Osteocyte (in vitro differentiated cells): Measurements from ENCODE around the gene MYO18B. TPM values are rescaled to one million over a fixed set of nuclear protein-coding genes. Genes with fewer than 3 reads are reported as not detected.

Source experiments
- DNase-seq: peaks from one replicate; pipeline ENCODE4 v3.0.0; 2021; ENCODE audit warnings: mixed read lengths; ENCODE audit not compliant: unreplicated experiment; ENCODE audit errors: extremely low spot score
- H3K27ac Mint-ChIP-seq: one replicate; pipeline ENCODE4 v1.8.0; 2021; ENCODE audit warnings: mild to moderate bottlenecking, mixed read lengths; ENCODE audit not compliant: unreplicated experiment
- H3K27me3 Mint-ChIP-seq: one replicate; pipeline ENCODE4 v1.8.0; 2021; ENCODE audit warnings: mixed read lengths; ENCODE audit not compliant: unreplicated experiment
- H3K36me3 Mint-ChIP-seq: one replicate; pipeline ENCODE4 v1.8.0; 2021; ENCODE audit warnings: mixed read lengths; ENCODE audit not compliant: unreplicated experiment
- H3K4me1 Mint-ChIP-seq: one replicate; pipeline ENCODE4 v1.8.0; 2021; ENCODE audit warnings: mixed read lengths; ENCODE audit not compliant: unreplicated experiment
- H3K4me3 Mint-ChIP-seq: one replicate; pipeline ENCODE4 v1.8.0; 2021; ENCODE audit warnings: mild to moderate bottlenecking, moderate library complexity, mixed read lengths; ENCODE audit not compliant: unreplicated experiment
- H3K9me3 Mint-ChIP-seq: one replicate; pipeline ENCODE4 v1.8.0; 2021; ENCODE audit warnings: mixed read lengths; ENCODE audit not compliant: unreplicated experiment
- total RNA-seq: library from RNA; stranded (reverse); gene quantifications from 2 replicates; pipeline ENCODE4 v1.2.1, GENCODE V29; 2021
- TF ChIP-seq, protein P1 (sequence below): fragments of 200-600 bp; sonication (generic); IDR thresholded peaks from 2 replicates; pipeline ENCODE4 v1.5.0; 2021; ENCODE audit warnings: antibody characterized with exemption, mild to moderate bottlenecking, moderate library complexity

MYO18B gene
- total RNA-seq, 1 donor from 2014 or later: not detected

DNA sequence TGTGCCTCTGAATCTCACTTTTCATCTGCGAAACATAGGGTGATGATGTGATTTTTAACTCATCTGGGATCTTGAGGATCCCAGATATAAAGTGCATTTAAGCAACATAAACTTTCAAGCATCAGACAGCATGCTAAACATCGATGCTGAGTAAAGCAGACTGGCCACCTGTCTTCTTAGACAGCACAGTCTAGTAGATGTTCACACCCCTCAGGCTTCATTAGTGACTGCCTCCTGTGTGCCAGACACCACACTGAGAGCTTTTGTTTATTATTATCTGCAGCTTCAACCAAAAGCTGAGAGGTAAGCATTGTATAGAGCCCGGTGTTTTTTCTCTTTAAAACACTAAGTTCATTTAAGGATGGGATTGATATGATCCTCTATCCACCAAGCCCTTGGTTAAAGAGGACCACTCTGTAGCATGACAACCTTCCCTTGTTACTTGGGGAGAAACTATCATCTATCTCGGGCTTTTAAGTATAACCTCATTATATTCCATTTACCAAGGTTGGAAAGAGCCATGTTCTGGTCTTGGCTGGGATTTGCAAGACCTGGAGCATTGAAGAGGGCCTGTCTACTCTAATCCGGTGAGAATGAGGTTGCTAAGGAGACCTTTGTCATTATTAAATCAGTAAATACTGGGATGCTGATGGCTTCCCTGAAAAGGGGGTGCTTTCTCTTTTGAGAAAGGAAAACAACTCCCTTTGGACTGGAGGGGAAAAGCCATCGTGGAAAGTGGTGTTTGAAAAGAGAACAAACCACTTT lies 313.0 kb downstream of the MYO18B start:
- no peak overlapping the region for H3K4me3 Mint-ChIP-seq
- DNase-seq: no peak
- peaks cover 6% of the 10 kb centered on the region for H3K27me3 Mint-ChIP-seq
- TF ChIP-seq, protein P1, sequence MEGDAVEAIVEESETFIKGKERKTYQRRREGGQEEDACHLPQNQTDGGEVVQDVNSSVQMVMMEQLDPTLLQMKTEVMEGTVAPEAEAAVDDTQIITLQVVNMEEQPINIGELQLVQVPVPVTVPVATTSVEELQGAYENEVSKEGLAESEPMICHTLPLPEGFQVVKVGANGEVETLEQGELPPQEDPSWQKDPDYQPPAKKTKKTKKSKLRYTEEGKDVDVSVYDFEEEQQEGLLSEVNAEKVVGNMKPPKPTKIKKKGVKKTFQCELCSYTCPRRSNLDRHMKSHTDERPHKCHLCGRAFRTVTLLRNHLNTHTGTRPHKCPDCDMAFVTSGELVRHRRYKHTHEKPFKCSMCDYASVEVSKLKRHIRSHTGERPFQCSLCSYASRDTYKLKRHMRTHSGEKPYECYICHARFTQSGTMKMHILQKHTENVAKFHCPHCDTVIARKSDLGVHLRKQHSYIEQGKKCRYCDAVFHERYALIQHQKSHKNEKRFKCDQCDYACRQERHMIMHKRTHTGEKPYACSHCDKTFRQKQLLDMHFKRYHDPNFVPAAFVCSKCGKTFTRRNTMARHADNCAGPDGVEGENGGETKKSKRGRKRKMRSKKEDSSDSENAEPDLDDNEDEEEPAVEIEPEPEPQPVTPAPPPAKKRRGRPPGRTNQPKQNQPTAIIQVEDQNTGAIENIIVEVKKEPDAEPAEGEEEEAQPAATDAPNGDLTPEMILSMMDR: no peak
- no peaks in the 10 kb centered on the region for H3K36me3 Mint-ChIP-seq
- no peaks in the 10 kb centered on the region for H3K9me3 Mint-ChIP-seq
- no peaks in the 10 kb centered on the region for H3K4me1 Mint-ChIP-seq
- no peak overlapping the region for H3K27ac Mint-ChIP-seq

DNA sequence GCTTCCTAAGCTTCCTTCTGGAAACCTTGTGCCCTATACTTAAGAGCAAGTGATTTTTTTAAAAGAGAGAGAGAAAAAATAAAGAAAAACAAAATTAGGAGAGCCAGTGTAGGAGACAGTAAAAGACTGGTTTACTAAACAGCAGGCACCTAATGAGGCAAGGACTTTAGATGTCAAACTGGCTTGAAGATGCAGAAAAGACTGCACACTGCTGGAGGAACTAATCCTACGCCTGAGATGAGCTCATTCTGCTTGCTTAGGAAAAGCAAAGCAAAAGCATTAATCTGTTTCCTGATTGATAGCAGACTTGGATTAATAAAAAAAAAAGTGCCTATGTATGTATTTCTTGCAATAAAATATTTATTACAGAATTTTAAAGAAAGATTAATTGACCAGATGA lies 313.7 kb downstream of the MYO18B start:
- Mint-ChIP-seq H3K36me3 (no peaks in the 10 kb centered on the region), H3K27me3 (peaks cover 6% of the 10 kb centered on the region), H3K27ac (no peak overlapping the region), H3K9me3 (no peaks in the 10 kb centered on the region), H3K4me1 (no peaks in the 10 kb centered on the region), H3K4me3 (no peak overlapping the region)
- no peak for DNase-seq
- TF ChIP-seq, protein P1: no peak

DNA sequence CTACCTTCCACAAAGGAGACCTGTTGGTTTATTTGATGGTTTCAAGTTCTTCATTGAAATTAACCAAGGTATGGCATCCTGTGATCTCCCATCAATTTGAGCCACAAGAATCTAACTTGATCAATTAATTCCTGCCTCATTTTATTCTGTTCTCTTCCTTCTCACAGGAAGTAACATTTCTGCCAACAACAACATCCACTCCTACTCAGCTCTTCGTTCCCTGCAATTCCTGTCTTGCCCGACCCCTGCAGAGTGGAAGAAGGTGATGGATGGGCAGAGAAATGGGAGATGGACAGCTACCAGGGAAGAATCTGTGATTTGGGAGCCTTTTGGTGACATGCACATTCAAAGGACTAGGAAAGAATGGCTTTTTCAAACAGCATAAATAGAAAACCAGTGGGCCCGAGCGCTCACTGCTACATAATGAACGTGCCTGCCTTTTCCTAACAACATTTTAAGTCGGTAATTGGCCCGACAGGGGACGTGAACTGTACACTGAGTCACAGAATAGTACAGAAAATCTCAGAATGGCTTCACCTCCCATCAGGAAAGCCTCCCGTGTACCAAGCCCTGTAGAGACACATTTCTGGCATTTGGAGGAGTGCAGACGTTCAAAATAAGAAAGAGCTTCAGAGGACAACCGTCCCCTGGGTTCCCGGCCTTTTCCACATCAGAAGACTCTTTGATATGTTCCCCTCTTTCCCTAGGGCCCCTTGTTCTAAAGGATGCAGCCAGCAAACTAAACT lies 314.6 kb downstream of the MYO18B start:
- H3K27ac Mint-ChIP-seq: no peak overlapping the region
- TF ChIP-seq, protein P1: no peak
- H3K36me3 Mint-ChIP-seq: no peaks in the 10 kb centered on the region
- peaks cover 6% of the 10 kb centered on the region for H3K27me3 Mint-ChIP-seq
- no peak for DNase-seq
- H3K4me3 Mint-ChIP-seq: no peak overlapping the region
- no peaks in the 10 kb centered on the region for H3K4me1 Mint-ChIP-seq
- H3K9me3 Mint-ChIP-seq: no peaks in the 10 kb centered on the region

DNA sequence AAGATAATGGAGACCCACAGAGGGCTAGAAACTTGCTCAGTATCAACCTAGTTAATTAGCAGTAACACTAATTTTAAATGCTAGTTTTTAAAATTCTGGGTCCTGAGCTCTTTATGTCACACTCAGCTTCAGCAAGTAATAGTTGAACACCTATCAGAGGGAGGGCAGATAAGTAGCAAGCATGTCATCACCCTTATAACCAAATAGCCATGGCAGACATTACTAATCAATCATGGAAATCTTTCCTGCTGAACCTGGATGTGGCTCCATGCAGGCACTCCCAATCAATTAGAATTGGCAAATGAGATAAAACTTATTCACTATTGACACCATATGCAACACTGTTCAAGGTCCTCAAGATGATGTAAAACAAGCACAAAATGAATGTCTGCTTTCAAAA lies 315.7 kb downstream of the MYO18B start:
- DNase-seq: no peak
- Mint-ChIP-seq H3K27me3 (peaks cover 3% of the 10 kb centered on the region), H3K4me1 (no peaks in the 10 kb centered on the region), H3K9me3 (no peaks in the 10 kb centered on the region), H3K36me3 (no peaks in the 10 kb centered on the region), H3K27ac (no peak overlapping the region), H3K4me3 (no peak overlapping the region)
- TF ChIP-seq, protein P1: no peak

- no peak overlapping the region for H3K27ac Mint-ChIP-seq
- DNase-seq: no peak
- no peaks in the 10 kb centered on the region for H3K9me3 Mint-ChIP-seq
- TF ChIP-seq, protein P1: no peak
- no peaks in the 10 kb centered on the region for H3K36me3 Mint-ChIP-seq
- H3K4me3 Mint-ChIP-seq: no peak overlapping the region
- no peaks in the 10 kb centered on the region for H3K27me3 Mint-ChIP-seq
- H3K4me1 Mint-ChIP-seq: no peaks in the 10 kb centered on the region
Observed at GRCh38 chr22:26064048-26064447, 322.1 kb downstream of the MYO18B start.
